HG02970 (cell line): ENCODE results near the gene ZNF292.
"Not testable (repeated sequence)": the region's sequence is repeated elsewhere in the genome, so short reads cannot be mapped to it uniquely, and the experiment has no call there.

Experiments used
- ATAC-seq: cut with Tn5 transposase; IDR thresholded peaks from one replicate; pipeline ENCODE4 v1.9.1; 2021; ENCODE audit warnings: mild to moderate bottlenecking, moderate library complexity, moderate number of reproducible peaks; ENCODE audit not compliant: unreplicated experiment, low FRiP score

ZNF292 gene

DNA sequence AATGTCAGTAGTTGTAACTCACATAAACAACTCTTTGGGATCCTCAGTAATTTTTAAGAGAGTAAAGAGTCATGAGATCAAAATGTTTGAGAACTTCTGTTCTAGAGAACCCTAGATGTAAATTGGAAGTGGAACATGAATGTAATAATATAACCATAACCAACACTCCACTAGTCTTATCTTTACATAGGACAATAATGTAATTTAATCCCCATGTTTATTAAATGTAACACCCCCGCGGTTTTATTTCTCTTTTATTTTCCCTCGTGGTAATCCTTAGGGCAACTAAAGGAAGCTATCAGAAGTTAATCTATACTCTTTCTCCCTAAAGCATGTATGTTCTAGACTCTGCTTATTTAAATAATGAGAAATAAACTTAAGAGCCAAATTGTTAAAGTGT lies 54.4 kb downstream of the ZNF292 start:
- no peak for ATAC-seq

DNA sequence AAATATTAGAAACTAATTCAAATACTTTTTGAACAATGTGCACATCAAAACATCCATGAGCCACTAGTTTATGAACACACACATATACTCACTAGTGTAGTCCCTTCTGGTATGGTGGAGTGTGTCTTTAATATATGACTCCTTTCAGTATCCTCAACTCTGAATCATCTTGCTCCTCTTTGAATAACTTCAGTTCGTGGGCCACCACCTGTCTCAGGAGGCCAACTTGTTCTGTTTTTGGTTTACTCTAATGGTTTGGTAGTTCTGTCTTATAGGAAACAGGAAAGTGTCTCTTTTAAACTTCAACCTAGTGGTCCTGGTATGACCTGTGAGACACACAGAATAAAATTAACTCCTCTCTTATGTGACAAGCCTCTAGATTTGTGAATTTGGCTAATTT lies 55.6 kb downstream of the ZNF292 start:
- peak; percentile 88 for ATAC-seq

DNA sequence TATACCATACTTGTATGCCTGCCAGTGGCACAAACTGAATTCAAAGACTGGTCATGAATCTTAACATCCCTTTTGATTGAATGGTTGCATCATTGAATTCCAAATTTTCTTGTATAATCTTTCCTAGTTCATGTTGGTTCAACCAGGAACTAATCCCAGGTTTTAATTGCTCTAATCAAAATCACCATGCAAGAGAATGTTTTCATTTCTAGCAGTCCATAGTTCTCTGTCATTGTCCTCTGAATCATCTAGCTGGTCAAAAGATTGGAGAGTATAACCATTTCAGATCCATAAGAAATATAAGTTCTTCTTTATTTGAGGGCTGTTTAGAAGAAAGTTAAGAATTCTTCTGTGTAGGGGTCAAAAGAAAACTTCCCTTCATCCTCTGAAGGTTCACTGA lies 57.2 kb downstream of the ZNF292 start:
- no peak for ATAC-seq

DNA sequence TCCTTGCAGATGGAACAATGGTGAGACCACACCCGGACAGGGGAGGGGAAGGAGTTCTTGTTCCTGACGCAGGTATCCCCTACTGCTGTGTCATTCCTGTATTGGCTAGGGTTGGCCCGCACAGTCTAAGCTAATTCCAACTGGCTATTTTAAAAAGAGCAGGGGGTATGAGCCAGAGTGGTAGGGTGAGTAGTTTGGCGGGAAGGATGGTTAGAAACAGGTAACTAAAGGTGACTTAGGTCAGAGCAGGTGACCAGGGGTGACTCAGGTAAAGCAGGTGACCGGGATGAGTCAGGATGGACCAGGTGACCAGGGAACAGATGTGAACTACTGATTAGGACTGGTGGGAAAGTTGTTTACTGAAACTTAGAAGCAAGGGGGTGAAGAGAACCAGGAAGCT lies 58.0 kb downstream of the ZNF292 start:
- no peak for ATAC-seq

DNA sequence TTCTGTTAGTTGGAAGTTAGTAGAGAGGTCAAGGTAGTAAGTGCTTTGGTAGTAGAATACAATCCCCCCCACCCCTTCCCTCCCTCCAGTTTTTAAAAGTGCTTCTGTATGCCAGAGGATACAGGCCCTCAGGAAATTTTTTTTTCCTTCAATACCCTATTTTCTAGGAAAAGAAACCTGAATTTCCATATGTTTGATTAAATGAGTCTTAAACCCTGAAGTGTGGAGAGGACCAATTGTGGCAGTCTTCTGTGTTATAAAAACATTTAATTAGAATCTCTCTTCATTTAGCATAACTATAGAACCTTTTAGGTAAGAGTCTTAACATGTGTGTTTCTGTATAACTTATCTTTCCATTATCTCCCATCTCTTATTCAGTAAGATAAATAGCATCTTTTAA lies 59.5 kb downstream of the ZNF292 start:
- no peak for ATAC-seq

DNA sequence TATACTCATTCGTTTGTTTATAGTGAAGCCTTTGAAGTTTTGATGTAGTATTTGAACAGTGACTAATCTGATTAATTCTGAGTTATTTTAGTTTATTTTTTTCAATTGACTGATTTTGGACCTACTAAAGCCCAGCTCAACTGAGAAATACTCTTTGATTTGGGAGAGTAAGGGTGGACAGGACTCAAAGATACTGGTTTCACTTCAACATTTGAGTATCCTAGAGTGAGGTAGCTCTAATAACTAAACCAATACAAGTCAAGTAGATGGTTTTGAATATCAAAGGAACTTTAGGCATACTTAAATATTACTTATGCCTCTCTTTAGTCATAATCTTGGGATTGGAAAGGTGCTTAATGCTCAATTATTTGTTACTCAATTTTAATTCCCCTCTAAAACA lies 65.6 kb downstream of the ZNF292 start:
- ATAC-seq: no peak

DNA sequence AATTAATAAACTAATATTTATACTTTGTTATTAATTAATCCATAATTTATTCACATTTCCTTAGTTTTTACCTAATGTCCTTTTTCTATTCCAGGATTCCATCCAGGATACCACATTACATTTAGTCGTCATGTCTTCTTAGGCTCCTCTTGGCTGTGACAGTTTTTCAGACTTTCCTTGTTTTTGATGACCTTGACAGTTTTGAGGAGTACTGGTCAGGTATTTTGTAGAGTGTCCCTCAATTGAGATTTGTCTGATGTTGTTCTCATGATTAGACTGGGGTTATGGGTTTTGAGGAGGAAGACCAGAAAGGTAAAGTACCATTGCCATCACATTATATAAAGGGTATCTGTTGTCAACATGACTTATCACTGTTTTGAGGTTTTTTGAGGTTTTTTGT lies 67.3 kb downstream of the ZNF292 start:
- no peak for ATAC-seq

DNA sequence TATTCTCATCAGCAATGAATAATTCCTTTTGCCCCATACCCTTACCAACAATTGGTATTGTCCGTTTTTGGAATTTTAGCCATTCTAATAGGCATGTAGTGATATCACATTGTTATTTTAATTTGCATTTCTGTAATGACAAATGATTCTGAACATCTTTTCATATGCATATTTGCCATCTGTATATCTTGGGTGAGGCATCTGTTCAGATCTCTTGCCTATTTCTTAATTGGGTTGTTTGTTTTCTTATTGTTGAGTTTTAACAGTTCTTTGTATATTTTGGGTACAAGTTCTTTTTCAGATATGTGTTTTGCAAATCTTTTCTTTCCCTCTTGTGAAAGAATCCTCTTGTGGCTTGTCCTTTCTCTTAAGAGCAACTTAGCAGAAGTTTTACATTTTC lies 69.6 kb downstream of the ZNF292 start:
- ATAC-seq: no peak

DNA sequence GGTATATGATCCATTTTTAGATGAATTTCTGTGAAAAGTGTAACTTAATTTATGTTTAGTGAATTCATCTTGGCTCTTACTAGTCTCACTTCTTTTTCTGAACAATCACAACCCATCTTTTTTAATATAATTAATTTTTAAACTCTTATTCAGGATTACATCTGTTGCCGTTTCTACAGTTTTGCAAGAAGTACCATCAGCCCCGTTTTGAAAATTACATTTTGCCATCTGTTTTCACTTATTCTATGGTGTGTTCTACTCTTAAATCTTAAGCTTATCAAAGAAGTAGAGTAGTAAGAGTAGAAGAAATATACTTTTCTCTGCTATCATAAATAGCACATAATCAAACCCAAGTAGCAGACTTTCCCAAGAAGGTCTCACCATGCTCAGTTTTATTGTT lies 70.1 kb downstream of the ZNF292 start:
- ATAC-seq: no peak

DNA sequence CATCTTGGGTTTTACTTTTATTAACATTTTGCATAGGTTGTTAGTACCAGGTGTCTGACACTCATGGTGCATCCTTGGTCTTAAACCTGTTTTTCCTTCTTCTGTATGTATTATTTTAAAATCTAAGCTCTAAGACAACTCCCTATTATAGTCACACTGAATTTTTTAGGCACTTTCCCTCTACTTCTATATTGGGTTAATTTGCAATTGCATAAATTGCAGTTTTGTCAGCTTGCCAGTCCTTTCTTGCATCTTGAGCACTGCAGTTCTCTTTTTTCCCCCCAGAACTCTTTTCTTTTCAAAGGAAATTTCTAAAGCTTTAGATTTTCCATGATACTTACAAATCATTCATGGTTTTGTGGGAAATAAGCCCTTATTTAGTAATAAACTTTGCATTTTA lies 70.6 kb downstream of the ZNF292 start:
- no peak for ATAC-seq

DNA sequence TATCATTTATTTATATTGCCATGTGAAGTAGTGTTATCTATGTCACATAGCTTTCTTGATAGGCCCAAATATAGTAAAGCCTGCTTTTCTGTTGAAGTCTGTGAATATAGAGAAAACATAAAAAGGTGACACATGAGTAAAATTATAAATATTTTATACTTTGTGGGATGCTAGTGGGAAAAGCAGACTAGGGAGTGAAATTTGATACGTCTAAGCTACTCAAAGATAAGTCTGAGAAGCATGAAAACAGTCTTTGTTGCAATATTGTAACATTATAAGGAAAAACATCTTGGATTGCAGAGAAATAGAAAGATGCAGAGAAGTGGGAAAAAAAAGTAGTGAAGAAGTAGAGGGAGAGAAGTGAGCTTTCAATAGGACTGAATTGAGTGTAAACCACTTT lies 75.4 kb downstream of the ZNF292 start:
- no peak for ATAC-seq

DNA sequence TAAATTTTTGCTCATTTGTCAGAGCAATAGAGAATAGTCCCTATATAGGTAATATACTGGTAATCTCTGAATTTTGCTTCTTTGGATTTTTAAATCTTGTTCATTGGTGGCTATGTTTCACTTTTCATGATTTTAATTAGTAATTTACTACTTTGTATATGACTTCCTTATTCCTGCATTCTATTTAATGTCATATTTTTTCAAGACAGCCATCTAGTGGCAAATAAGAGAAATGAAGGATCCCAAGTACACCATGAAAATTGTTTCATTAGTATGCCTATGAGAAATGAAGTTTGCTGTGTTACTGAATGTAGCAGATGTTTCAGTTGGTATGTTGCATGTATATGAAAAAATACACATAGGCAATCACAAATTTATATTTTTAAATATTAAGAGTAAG lies 82.4 kb downstream of the ZNF292 start:
- no peak for ATAC-seq

DNA sequence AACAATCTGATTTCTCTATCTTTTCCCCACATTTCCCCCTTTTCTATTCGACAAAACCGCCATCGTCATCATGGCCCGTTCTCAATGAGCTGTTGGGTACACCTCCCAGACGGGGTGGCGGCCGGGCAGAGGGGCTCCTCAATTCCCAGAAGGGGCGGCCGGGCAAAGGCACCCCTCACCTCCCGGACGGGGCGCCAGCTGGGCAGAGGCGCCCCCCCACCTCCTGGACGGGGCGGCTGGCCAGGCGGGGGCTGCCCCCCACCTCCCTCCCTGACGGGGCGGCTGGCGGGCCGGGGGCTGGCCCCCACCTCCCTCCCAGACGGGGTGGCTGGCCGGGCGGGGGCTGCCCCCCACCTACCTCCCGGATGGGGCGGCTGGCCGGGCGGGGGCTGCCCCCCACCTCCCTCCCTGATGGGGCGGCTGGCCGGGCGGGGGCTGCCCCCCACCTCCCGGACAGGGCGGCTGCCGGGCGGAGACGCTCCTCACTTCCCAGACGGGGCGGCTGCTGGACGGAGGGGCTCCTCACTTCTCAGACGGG lies 83.8 kb downstream of the ZNF292 start:
- ATAC-seq: not testable (repeated sequence)

DNA sequence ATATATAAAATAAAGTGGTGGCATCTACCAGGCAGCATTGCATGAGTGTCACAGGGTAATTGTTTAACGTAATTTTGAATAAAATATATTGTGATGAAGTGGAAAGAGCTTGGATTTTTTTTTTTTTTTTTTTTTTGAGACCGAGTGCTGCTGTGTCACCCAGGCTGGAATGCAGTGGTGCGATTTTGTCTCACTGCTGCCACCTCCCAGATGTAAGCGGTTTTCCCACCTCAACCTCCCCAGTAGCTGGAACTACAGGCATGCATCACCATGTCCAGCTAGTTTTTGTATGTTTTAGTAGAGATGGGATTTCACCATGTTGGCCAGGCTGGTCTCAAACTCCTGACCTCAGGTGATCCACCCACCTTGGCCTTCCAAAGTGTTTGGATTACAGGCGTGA lies 85.9 kb downstream of the ZNF292 start:
- no peak for ATAC-seq

DNA sequence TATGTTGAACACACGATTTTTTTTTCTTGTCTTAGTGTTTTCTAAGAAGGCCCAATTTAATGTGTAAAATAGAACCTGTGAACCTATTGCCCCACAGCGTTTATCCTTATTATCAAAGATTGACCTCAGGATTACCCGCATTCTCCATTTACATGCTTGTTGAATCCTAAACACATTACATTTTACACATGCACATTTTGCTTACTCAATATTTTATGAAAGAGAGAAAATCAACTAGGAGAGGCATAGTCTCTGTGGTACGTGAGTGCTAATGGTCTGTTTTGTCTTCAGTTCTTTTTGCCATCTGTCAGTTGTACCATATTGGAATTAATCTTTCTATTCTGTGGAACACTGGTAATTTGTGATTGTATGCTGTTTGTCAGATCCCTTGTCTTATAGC lies 86.9 kb downstream of the ZNF292 start:
- ATAC-seq: no peak

DNA sequence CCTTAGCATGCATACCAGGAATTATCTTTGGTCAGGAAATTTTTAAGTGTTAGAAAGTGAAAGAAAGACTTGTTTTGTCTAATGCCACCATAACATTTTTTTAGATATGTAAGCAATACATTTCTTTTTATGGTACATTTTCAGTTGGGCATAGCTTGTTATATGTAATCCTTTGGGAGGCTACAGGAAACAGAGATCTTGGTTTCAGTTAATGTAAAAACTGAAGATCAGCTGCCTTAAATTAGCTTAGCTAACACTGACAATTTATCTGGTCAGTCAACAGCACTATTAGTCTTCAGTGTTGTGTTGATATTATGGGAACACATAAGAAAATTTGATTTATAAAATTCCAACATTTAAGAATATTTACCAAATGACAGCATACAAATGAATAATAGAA lies 88.4 kb downstream of the ZNF292 start:
- ATAC-seq: no peak

DNA sequence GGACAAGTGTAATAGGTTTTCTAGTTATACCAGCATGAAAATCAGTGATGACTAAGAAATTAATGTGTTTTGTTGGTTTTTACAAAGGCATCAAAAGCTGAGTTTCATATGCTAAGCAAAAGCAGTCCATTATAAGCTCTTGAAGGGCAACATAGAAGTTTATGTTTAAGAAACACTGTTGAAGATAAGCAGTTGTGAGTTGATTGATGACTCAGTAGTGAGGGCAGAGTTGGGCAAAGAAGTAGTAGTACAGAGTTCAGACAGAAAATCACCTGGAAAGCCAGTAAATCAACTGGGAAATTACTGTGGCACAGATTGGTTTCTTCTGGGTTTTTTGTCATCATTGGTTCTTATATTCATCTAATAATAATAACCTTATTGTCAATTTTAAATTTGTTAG lies 89.0 kb downstream of the ZNF292 start:
- ATAC-seq: no peak

DNA sequence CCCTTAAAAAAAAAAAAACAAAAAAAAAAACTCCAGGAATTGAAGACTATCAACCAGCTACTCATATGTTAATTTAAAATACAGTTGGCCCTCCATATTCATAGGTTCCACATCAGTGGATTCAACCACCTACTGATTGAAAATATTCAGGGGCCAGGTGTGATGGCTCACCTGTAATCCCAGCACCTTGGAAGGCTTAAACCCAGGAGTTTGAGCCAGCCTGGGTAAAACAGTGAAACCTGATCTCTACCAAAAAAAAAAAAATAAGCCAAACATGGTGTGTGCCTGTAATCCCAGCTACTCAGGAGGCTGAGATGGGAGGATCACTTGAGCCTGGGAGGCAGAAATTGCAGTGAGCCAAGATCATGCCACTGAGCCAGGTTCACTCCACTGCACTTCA lies 94.7 kb downstream of the ZNF292 start:
- ATAC-seq: no peak

DNA sequence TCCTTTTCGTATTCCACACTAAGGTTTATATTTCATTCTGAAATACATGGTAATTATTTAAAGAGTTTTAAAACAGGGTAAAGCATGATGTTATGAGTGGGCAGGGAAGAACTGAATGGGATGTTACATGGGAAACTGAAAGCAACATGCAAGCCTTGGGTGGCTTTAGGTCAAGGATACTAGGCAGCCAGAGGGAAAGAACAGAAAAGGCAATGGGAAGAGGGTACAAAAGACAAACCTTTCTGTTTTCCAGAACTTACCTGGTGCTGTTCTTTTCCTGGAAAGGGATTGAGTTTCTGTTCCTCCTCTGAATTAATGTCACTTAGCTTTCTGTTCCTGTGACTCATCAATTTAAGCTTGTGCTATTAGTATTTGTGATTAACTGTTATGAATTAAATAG lies 95.9 kb downstream of the ZNF292 start:
- ATAC-seq: no peak

DNA sequence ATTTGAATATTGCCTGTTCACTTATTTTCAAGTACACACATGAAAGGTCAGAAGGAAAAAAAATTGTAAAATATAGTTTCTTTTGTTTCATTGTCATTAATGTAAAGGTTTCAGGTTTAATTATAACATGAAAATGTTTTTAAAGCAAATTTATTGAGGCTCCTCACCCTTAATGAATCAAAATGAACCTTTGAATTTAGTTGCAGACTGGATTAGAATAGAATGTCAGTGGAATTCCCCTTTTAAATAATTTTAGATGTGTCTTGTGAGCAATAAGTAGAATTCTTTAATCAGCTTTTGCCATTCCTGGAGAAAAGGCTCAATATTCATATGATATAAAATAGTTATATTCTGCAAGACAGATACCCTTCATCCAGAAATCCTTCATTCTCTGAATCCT lies 96.4 kb downstream of the ZNF292 start:
- no peak for ATAC-seq

DNA sequence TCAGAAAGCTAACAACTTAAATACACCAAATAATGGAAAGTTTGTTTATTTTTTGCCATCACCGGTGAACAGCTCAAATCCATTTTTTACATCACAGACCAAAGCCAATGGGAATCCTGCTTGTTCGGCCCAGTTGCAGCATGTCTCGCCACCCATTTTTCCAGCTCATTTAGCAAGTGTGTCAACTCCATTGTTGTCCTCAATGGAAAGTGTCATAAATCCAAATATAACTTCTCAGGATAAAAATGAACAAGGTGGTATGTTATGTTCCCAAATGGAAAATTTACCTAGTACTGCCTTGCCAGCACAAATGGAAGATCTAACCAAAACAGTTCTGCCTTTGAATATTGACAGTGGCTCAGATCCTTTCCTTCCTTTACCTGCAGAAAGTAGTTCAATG lies 101.7 kb downstream of the ZNF292 start:
- no peak for ATAC-seq

DNA sequence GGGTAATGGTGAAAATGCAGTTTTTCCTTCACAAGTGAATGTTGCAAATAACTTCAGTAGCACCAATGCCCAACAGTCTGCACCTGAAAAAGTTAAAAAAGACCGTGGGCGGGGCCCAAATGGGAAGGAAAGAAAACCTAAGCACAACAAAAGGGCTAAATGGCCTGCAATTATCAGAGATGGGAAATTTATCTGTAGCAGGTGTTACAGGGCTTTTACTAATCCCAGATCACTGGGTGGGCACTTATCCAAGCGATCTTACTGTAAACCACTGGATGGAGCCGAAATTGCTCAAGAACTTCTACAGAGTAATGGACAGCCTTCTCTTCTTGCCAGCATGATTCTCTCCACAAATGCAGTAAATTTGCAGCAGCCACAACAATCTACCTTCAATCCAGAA lies 102.2 kb downstream of the ZNF292 start:
- ATAC-seq: no peak

DNA sequence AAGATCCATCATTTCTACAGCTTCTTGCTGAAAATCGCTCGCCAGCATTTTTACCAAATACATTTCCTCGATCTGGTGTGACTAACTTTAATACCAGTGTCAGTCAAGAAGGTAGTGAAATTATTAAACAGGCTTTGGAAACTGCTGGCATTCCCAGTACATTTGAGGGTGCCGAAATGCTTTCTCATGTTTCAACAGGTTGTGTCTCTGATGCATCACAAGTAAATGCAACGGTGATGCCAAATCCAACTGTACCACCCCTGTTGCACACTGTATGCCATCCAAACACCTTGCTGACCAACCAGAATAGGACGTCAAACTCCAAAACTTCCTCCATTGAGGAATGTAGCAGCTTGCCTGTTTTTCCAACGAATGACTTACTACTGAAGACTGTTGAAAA lies 102.6 kb downstream of the ZNF292 start:
- no peak for ATAC-seq
